Activated naive CD4-positive, alpha-beta T cell (primary cell): ENCODE results near the gene ZNF587B.
"Not testable (repeated sequence)": the region's sequence is repeated elsewhere in the genome, so short reads cannot be mapped to it uniquely, and the experiment has no call there.

ENCODE experiments used
- DNase-seq, 4 experiments: peaks; one replicate each; lab custom pipeline; 2025; lab: John Stamatoyannopoulos, UW

ZNF587B gene

DNA sequence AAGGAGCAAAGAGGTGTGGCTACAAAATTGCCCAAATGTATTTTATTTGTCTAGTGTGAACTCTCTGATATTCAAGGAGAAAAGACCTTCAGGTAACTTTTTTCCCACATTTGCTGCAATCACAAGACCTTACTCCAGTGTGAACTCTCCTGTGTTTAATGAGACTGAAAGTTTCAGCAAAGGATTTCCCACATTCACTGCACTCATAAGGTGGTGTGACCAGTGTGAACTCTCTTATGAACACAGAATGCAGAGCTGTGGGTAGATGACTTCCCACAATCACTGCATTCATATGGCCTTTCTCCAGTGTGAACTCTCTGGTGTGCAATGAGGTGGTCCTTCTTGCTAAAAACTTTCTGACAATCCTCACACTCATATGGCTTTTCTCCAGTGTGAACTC is 42.4 kb downstream of the ZNF587B start:
- DNase-seq: no peak

DNA sequence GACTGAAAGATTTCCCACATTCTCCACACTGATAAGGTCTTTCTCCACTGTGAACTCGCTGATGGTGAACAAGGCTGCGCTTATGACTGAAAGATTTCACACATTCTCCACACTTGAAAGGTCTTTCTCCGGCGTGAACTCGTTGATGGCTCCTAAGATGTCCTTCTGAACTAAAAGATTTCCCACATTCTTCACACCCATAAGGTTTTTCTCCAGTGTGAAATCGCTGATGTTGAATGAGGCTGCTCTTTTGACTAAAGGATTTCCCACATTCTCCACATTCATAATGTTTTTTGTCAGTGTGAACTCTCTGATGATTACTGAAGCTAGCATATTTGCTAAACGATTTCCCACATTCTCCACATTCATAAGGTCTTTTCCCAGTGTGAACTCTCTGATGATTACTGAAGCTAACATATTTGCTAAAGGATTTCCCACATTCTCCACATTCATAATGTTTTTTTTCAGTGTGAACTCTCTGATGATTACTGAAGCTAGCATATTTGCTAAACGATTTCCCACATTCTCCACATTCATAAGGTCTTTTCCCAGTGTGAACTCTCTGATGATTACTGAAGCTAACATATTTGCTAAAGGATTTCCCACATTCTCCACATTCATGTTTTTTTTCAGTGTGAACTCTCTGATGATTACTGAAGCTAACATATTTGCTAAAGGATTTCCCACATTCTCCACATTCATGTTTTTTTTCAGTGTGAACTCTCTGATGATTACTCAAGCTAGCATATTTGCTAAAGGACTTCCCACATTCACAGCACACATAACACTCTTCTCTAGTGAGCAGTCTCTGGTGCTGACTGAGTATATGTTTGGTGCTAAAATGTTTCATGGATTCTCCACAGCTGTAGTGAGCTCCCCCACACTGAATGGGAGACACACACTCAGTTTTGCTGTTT is 44.0 kb downstream of the ZNF587B start:
- not testable (repeated sequence) for DNase-seq

DNA sequence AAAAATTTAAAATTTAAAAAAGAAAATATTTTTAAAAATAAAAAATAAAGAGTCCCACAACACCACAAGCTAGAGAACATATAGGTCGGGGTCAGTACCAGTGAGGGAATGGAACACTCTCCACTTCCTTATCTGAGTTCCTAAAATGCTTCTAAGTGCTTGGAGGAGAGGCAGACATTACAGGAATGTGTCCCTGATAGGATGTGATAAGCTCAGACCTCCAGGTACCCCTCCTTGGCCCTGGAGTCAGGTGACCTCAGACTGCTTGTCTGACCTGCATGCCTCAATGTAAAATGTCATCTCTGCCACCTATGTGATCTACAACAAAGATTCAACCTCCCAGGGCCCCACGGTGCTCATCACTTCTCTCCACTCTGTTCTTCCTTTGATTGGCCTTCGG is 55.9 kb downstream of the ZNF587B start:
- DNase-seq: no peak

DNA sequence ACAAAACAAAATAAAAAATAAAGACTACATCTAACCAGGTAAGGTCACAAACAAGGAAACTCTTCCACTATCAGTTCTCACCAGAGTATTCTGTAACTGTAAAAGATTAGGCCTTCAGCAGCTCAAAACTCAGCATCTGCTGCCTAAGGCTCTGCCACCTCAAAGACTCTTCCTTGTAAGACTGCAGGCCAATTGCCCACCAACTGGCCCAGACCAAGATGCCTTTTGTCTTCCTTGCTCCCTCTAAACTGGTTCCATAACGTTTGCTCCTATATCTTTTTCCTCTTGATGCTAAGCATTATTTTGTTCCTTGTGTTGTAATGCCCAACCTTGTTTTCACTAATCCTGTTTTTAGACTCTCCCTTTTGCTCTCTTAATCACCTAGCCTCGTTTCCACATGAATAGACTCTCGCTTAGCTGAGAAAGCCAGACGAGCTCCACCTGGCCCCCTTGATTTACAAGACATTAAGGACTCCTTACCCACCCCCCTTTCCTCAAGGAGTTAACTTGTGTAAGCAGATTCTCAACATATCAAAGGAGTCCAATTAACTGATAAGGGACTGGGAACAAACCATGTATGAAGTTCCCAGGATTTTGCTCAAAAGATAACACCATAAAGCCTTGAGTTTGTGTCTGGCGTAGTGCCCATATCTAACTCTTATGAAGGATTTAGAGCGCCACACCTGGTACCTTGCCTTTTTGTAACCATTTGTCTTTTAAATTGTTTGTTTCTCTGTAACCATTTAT is 57.3 kb downstream of the ZNF587B start:
- no peak for DNase-seq

DNA sequence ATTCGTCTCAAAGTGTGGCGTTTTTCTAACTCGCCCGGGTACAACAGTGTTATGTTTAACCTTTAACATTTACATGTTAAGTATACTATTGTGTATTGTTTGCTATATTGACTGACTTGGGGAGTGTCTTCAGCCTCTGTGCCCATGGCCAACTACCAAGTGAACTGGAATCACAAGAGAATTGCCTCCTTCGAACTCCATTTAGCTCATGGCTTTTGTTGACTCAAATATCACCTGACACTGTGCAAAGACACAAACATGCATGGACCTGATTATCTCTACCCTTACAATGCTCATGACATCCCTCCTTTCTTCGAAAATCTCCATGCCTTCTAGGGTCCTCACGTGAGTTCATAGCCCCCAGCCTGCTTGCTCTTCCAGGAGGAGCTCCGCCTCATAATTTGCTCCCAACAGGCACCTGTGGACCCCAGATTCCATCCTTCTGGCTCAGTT is 58.0 kb downstream of the ZNF587B start:
- DNase-seq: no peak

DNA sequence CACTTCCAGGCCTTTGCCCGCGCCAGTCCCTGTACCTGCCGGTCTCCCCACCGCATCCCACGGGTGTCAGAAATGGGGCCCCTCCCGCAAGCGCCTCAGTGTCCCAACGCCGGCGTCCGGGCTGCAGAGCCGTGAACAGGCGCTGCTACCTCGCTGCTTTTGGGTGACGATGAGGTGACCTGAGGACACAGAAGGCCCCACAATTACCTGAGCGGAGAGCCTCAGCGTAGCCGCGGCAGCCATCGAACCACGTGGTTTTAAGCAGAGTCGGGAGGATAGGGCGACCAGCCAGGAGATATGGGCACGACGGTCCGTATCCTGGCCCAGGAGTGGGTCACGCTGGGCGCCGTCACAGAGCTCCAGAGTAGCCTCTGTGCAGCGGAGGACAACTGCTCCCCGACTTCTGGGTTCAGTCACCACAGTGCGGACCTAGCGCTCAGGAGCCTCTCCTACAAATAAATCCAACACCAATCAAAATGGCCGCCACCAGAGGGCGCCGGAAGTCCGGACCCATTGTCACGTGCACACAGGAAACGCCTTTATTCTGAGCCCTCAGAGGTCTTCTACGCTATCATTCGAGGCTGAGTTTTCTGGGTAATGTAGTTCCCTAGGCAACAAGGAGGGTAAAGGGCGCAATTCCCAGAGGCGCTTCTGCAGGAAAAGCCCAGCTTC is 58.6 kb downstream of the ZNF587B start, which contains the start of gene ZNF814:
Gene ZNF814, minus strand, starts transcription at position 478 of the 672 bp plus-strand sequence. Its CDS starts 235 bp downstream, at position 243.
- DNase-seq: peak; percentile 41 to 78 (median 64)

DNA sequence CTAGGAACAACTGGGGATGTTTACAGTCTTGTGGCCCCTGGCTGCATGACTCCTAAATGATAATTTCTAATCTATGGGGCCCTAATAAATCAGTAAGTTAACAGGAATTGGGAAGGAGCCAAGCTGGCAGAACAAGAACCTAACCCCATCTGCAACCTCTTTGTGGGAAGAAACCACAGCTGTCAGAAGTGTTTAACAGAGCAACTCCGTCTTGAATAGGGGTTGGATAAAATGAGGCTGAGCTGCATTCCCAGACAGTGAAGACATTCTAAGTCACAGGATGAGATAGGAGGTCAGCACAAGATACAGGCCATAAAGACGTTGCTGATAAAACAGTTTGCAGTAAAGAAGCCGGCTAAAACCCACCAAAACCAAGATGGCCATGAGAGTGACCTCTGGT is 60.6 kb downstream of the ZNF587B start:
- DNase-seq: not testable (repeated sequence)
